Left colon (tissue), 2 donors: ENCODE results near the gene MYEOV. TPM values are rescaled to one million over a fixed set of nuclear protein-coding genes. Genes with fewer than 3 reads are reported as not detected.

Experiments used
- total RNA-seq, 2 donors: library from RNA; stranded (reverse); fragmentation: NEBNext Ultra II Directional; extraction: Animal tissue kit (Norgen Biotek cat#: 25700); gene quantifications; one replicate each; pipeline ENCODE4 v1.2.1, GENCODE V29; 2021
- donor health status: DM: no; HTN: no; CAD: no.
- donor health status: DM: yes; HTN: yes; CAD: no.

Gene MYEOV
- total RNA-seq, 2 donors from 2014 or later = 3.8 to 8.0 TPM

Other genes starting within 250 kb of the MYEOV start
- 10 to 100 TPM; 17.1 to 17.6 TPM for gene TPCN2, start 245.2 kb upstream of the MYEOV start, total RNA-seq
- under 1 TPM; 0.22 to 0.70 TPM for gene SMIM38, start 138.2 kb upstream of the MYEOV start, total RNA-seq
- gene LINC01488, start 187.5 kb downstream of the MYEOV start, total RNA-seq = not detected